ENCODE measurements around the gene SIL1.
"Not testable (repeated sequence)": the region's sequence is repeated elsewhere in the genome, so short reads cannot be mapped to it uniquely, and the experiment has no call there.

Gene SIL1

DNA sequence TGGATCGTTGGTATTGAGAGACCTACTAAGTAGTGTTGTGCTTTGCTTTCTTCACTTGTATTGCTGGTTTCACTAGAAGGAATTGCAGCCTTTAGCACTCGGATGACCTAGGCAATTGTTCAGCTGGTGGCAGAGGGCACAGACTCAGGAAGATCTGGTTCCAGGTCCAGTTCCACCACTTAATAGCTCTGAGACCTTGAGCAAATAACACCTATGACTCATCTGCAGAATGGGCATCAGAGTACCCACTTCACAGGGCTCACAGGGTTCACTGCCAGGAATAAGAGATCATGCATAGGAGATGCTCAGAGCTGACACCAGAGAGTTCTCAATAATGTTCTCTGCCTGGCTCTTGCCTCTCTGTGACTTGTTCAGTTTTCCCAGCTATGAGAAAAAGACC, 133.6 kb downstream of the SIL1 start:
- no peak for DNase-seq

- DNase-seq, result no peak
These were observed 134.5 kb downstream of the SIL1 start for GRCh38 chr5:139063664-139064054.

DNA sequence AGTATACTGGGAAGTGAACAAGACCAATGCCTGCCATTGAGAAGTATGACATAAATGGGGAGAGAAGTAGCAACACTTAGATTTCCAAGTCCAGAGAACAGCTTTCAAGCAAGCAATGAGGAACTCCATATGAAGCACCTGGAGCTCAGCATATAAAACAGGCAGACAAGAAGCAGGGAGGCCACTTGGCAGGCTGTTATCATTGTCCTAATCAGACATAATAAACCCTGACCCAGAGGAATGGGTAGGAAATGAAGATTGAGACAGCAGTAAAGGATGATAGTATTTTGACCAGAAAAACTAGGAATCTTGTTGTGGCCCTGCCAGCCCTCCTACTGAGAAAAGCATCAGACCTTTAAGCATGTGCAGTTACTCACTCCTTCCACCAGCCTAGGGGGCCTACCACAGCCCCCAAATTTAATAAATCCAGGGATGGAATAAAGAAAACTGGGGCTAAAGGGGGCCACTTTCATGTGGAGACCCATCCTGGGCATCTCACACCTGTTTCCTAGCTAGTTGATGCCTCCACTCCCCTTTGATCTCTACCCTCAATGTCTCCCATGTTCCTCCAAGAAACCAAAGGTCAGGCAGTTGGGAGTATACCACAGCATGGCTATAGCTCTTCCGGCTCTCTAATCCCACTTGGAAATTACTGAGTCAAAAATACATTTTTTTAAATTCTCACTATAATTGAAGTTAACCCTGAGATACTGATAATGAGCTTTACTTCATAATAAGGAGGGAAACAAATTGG, 135.1 kb downstream of the SIL1 start:
- DNase-seq, result no peak

GRCh38 chr5:139061856-139062255, 136.3 kb downstream of the SIL1 start:
- DNase-seq, result no peak

DNA sequence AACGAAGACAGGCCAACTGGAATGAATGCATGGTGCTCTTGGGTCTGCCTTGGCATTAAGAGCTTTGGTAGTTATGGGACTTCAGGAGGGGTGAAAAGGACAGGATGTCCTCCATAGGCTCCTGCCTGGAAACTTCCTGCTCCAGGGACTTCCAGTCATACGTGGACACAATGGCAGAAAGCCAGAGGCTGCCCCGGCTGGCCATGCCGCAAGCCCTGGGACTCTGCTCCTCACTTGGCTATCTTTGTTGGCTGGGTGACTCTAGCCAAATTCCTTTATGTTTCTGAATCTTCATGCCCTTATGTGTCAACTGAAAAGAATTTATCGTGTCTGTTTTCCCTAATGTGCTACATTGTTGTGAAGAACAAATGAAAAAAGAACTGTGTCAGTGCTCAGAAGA, 136.9 kb downstream of the SIL1 start:
- DNase-seq, result no peak

DNA sequence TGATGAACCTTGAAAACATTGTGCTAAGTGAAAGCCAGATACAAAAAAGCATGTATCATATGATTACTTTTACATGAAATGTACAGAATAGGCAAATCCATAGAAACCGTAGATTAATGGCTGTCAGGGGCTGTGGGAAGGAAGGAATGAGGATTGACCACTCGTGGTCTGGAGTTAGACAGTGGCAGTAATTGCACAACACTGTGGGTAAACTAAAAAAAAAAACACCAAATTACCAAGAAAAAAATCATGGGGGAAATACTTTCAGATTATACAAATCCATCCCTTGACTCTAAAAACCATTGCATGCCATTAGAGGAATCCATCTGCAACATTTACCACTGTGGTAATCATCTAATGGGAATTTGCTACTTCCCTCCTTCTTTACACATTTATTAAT, 140.0 kb downstream of the SIL1 start:
- DNase-seq, result no peak

GRCh38 chr5:139057045-139057939, 140.9 kb downstream of the SIL1 start:
- DNase-seq, result not testable (repeated sequence)

DNA sequence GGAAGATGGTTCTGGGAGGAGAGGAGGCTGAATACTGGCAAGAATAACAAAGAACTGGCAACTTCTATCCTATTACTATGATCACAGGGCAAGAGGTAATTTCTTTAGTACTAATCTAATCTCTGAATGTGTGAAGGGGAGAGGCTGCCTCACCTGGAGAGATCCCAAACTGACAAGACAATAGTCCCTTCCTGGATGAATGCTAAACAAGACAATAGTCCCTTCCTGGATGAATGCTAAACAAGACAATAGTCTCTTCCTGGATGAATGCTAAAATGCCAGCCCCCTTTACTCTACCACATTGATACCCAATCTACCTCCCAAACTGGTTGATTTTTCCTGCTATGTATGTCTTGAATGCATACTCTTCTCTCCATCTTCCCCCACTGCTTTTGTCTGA, 145.2 kb downstream of the SIL1 start:
- DNase-seq, result no peak

GRCh38 chr5:139051392-139051791, 146.8 kb downstream of the SIL1 start:
- DNase-seq, result no peak

- no peak for DNase-seq
These were observed 147.7 kb downstream of the SIL1 start for GRCh38 chr5:139050432-139050831.

DNA sequence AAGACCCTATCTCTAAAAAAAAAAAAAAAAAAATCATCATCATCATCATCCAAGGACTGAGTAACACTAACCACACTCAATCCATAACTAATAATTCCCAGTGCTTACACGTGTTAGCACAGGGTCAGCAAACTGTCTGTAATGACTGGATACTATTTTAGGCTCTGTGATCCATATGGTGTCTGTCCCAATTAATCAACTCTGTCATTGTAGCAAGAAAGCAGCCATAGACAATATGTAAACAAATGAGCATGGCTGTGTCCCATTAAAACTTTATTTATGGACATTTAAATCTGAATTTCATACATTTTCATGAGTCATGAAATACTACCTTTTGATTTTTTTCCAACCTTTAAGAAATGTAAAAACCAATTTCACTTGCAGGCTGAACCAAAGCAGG, 148.4 kb downstream of the SIL1 start:
- DNase-seq, result no peak

DNA sequence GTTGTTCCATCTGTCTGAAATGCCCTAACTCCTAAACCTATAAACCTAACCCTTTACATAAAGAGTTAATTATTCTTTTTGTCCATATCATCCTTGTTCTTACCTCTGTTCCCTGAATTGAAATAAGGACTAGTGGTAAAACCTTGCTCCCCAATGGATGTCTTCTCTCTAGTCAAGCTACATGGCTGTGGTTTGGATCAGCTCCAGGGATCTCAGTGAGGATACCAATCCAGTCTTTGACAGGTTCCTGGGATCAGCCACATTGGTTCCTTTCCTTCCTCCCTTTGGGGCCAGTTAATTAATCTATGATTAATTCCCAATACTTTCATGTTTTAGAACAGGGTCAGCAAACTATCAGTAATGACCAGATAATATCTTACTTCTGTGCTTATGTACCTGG, 151.6 kb downstream of the SIL1 start:
- DNase-seq, result no peak

GRCh38 chr5:139043157-139043905, 154.8 kb downstream of the SIL1 start:
- peak; percentile 4 for DNase-seq

DNA sequence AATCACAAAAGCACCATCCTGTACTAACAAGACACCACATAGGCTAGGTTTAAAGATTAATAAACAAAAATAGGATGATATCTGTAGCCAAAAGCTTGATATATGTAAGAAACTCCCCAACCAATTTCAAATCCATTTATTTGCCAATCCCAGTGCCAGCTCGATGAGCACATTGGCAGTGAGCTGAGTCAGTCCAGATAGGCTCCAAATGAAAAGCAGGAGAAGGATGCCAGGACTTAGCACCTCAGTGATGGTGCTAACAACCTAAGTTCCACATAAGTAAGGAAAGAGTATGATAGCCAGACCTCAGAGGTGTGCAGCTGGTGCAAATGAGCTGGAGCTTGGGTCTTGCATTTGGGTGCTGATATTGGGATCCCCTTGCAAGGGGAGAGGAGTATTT, 158.1 kb downstream of the SIL1 start:
- no peak for DNase-seq

GRCh38 chr5:139038613-139039305, 159.4 kb downstream of the SIL1 start:
- DNase-seq, result peak; percentile 13

DNA sequence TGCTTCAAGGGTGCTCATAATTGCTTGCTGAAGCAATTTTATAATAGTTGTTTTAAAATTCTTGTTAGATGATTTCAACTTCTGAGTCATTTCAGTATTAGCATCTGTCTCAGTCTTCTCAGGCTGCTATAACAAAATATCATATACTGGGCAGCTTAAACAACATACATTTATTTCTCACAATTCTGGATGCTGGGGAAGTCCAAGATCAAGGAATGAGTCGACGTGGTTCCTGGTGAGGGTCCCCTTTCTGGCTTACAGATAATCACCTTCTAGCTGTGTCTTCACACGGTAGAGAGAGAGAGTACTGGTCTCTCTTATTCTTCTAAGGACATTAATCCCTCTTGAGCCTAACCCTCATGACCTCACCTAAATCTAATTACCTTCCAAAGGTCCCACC, 160.4 kb downstream of the SIL1 start:
- no peak for DNase-seq

DNA sequence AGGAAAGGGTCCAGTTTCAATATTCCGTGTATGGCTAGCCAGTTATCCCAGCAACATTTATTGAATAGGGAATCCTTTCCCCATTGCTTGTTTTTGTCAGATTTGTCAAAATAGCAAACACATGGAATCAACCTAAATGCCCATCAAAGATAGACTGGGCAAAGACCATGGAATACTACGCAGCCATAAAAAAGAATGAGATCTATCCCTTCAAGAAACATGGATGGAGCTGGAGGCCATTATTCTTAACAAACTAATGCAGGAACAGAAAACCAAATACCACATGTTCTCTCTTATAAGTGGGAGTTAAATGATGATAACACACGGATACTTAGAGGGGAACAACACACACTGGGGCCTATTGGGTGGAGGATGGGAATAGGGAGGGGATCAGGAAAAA, 161.8 kb downstream of the SIL1 start:
- DNase-seq, result not testable (repeated sequence)

GRCh38 chr5:139027150-139027549, 171.0 kb downstream of the SIL1 start:
- no peak for DNase-seq

DNA sequence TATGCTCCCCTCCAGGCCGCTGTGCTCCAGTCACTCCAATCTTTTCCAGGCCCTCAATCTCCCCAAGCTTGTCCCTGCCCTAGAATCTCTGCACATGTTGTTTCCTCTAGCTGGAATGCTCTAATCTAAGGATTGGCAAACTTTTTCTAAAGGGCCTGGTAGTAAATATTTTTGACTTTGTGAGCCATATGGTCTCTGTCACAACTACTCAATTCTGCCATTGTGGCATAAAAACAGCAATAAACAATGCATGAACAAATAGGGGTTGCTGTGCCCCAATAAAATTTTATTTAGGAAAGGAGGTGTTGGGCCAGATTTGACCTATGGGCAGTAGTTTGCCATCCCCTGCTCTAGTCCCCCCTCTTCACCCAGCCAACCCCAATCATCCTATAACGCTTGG, 172.5 kb downstream of the SIL1 start:
- DNase-seq, result no peak

DNA sequence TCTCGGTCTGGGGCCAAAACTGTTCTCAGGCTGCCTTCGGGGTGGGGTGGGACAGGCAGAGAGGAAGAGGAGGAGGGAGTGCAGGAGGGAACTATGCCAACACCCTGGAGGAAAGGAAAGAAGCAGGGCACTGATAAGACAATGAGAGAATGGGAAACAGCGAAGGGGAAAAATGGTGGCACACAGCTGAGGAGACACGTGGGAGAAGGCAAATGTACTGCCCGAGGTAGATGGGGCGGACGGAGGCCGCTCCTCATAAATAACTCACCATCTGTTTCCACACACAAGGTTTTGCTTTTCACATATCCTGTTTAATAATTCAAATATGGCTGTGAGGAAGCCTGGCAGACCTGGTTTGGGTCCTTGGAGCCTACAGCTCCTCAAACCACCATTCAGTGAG, 174.9 kb downstream of the SIL1 start:
- no peak for DNase-seq

GRCh38 chr5:139022528-139022927, 175.6 kb downstream of the SIL1 start:
- DNase-seq, result no peak

GRCh38 chr5:139021346-139021745, 176.8 kb downstream of the SIL1 start:
- DNase-seq, result no peak

- no peak for DNase-seq
These were observed 178.3 kb downstream of the SIL1 start for GRCh38 chr5:139019880-139020279.

All from inflammatory macrophage treated with lipopolysaccharide for 4 hours (primary cell).